Lung (tissue), 12 donors: Measurements from ENCODE around the gene STAT5B. TPM values are rescaled to one million over a fixed set of nuclear protein-coding genes. Genes with fewer than 3 reads are reported as not detected.
A peak's percentile ranks its signal among the peaks of the same experiment; 100 is the strongest.

Source experiments
- ATAC-seq: fragments of 200-7000 bp; cut with Tn5 transposase; one replicate; pipeline ENCODE4 v1.9.1; 2020; ENCODE audit warnings: moderate number of reproducible peaks; ENCODE audit not compliant: insufficient read depth, low FRiP score
- DNase-seq, 3 donors: peaks; one replicate each; pipeline ENCODE4 v3.0.0-alpha.2; 2013 to 2017
- H3K27ac ChIP-seq, 2 donors: one replicate each; pipeline ENCODE4 v1.5.1; 2013; ENCODE audit warnings: mild to moderate bottlenecking in 2 of 2, moderate library complexity in 2 of 2, control low read depth in 1 of 2, inconsistent platforms in 1 of 2, low read depth in 1 of 2, low read length in 1 of 2
- H3K27me3 ChIP-seq, 3 donors: one replicate each; pipeline ENCODE4 v1.5.1; 2013; ENCODE audit warnings: low read length in 2 of 3; ENCODE audit not compliant: control insufficient read depth in 3 of 3, insufficient read depth in 3 of 3
- H3K36me3 ChIP-seq, 4 donors: one replicate each; pipeline ENCODE4 v1.5.1; 2013; ENCODE audit warnings: low read length in 4 of 4, mild to moderate bottlenecking in 1 of 4, moderate library complexity in 1 of 4; ENCODE audit not compliant: control insufficient read depth in 4 of 4, insufficient read depth in 4 of 4
- H3K4me1 ChIP-seq, 5 donors: one replicate each; pipeline ENCODE4 v1.5.1; 2013; ENCODE audit warnings: low read length in 5 of 5, mild to moderate bottlenecking in 2 of 5, moderate library complexity in 1 of 5; ENCODE audit not compliant: control insufficient read depth in 5 of 5, insufficient read depth in 5 of 5
- H3K4me3 ChIP-seq: one replicate; pipeline ENCODE4 v1.5.1; 2013; ENCODE audit warnings: mild to moderate bottlenecking, control low read depth, moderate library complexity
- H3K9ac ChIP-seq, 2 donors: one replicate each; pipeline ENCODE4 v1.5.1; 2013; ENCODE audit warnings: low read length in 2 of 2, control low read depth in 1 of 2; ENCODE audit not compliant: insufficient read depth in 1 of 2
- H3K9me3 ChIP-seq, 4 donors: one replicate each; pipeline ENCODE4 v1.5.1; 2013; ENCODE audit warnings: low read length in 3 of 4, mild to moderate bottlenecking in 1 of 4, moderate library complexity in 1 of 4; ENCODE audit not compliant: control insufficient read depth in 4 of 4, insufficient read depth in 3 of 4
- WGBS, 2 donors: extraction: QIAGEN DNeasy Blood & Tissue Kit; methylation state at CpG; one replicate each; pipeline ENCODE4 v1.1.7; 2013; 5-methylcytosine and 5-hydroxymethylcytosine counted together
- polyA plus RNA-seq, 2 donors: library from polyadenylated mRNA; stranded (reverse); fragments of 200-250 nt; gene quantifications; one replicate each; pipeline ENCODE4 v1.2.1, GENCODE V29; 2013
- total RNA-seq, 2 donors: library from RNA; depleted of rRNA in 1 of 2; stranded (reverse); fragments of >200 nt in 1 of 2; gene quantifications; one replicate each; pipeline ENCODE4 v1.2.1, GENCODE V29; 2014 to 2021
- TF ChIP-seq, protein P1 (sequence below): IDR thresholded peaks from 2 replicates; pipeline ENCODE4 v1.5.1; 2012; ENCODE audit warnings: mild to moderate bottlenecking; ENCODE audit errors: control extremely low read depth, extremely low read depth
- donor health status: control.
- donor health status: control.
- donor health status: Bipolar disorder and iron deficiency.
- donor health status: healthy.
- donor health status: DM: yes; HTN: yes; CAD: no.

The STAT5B gene
- total and polyA plus RNA-seq, 4 donors: 23.3 to 53.6 (median 48.1) TPM

DNA sequence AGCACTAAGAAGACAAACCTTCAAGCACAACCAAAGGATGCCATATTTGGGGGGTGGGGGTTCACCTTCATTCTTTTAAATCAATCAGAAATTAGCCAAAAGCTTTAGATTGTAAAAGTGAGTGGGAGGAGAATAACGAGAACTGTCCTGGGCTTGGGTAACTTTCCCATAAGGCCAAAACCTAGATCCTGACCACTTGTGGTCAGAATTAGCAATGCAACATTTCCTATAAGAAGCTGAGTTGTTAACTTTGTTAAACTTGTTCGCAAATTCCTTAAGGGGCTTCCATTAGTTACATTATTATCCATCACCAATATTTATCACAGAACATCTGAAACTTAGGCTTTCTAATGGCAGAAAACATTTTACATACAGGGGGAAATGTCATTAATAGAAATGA lies 25.1 kb downstream of the STAT5B start:
- no peak overlapping the region for H3K9ac ChIP-seq
- TF ChIP-seq, protein P1, sequence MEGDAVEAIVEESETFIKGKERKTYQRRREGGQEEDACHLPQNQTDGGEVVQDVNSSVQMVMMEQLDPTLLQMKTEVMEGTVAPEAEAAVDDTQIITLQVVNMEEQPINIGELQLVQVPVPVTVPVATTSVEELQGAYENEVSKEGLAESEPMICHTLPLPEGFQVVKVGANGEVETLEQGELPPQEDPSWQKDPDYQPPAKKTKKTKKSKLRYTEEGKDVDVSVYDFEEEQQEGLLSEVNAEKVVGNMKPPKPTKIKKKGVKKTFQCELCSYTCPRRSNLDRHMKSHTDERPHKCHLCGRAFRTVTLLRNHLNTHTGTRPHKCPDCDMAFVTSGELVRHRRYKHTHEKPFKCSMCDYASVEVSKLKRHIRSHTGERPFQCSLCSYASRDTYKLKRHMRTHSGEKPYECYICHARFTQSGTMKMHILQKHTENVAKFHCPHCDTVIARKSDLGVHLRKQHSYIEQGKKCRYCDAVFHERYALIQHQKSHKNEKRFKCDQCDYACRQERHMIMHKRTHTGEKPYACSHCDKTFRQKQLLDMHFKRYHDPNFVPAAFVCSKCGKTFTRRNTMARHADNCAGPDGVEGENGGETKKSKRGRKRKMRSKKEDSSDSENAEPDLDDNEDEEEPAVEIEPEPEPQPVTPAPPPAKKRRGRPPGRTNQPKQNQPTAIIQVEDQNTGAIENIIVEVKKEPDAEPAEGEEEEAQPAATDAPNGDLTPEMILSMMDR: no peak
- DNase-seq: no peak
- 20 to 51% methylated on average over 2 of the region's 2 CpGs for WGBS, 2 donors
- peaks cover 0 to 28% (median 12%) of the 10 kb centered on the region in 5 donors for H3K4me1 ChIP-seq
- H3K27me3 ChIP-seq: no peaks in the 10 kb centered on the region
- H3K9me3 ChIP-seq: no peaks in the 10 kb centered on the region
- ATAC-seq: no peak
- H3K4me3 ChIP-seq: no peak overlapping the region
- no peaks in the 10 kb centered on the region for H3K36me3 ChIP-seq
- no peak overlapping the region for H3K27ac ChIP-seq

DNA sequence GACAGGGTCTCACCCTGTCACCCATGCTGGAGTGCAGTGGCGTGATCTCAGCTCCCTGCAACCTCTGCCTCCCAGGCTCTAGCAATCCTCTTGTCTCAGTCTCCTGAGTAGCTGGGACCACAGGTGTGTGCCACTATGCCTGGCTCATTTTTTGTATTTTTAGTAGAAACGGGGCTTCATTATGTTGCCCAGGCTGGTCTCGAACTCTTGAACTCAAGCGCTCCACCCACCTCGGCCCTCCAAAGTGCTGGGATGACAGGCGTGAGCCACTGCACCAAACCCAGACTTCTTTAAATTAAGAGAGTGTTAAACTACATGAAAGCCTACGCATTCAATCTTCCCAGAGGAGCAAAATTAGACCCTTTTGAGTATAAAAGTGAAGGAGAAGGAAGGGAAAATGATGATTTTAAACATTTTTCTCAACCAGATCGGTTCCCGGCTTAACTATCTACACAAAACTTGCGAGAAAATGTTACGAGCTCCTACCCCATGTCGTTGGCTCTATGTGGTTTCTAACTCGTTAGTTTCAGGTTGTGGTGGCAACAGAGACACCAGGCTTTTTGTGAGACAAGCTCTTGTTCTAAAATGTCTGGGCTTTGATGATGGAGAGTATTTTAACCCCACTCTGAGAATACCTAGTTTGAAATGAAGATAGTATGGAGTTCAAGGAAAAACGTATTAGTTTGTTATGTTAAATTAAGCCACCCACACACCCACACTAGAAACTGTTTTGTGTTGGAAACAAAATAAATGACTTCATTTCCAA lies 26.3 kb downstream of the STAT5B start:
- TF ChIP-seq, protein P1: no peak
- Histone ChIP-seq H3K4me3 (no peak overlapping the region), H3K27me3 (no peaks in the 10 kb centered on the region), H3K36me3 (peaks cover 0 to 1% (median 0%) of the 10 kb centered on the region in 4 donors), H3K9me3 (no peaks in the 10 kb centered on the region), H3K27ac (peak overlapping the region; percentile 73 to 98), H3K9ac (no peak overlapping the region), H3K4me1 (peaks cover 0 to 28% (median 12%) of the 10 kb centered on the region in 5 donors)
- ATAC-seq (no peak), DNase-seq (no peak)
- 70 to 79% methylated on average over 14 of the region's 14 CpGs for WGBS, 2 donors

DNA sequence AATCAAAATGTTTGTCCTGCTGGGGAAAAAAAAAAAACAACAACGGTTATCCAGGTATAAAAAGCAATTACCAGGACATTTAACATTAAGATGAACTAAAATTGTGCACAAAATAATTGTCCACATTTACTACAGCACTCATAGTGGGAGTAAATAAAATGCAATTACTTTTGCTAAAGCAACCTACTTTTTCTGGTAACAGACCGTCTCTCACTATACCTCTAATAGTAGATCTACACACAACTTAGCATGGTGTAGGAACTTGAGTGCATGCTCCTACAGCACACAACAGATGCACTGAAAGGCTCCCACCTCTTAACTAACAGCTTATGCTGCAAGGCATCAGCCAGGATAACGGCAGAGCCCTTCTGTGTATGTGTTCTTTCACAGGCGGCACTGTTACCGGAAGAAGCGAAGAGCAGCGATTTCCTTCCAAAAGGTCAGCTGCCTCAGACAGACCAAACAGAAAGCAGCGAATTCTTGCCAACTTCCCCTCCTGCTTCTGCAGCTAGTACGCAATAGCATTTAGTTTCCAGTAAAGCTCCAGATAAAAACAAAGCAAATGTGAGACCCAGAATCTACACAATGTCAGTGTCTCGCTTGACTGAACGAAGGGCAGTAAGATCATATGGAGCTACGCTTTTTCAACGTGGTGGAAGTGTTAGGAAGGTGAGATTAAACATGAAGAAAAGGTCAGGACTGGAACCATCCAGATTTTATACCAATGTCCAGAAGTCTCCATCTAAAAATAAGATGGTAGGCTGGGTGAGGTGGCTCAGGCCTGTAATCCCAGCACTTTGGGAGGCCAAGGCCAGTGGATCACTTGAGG lies 27.6 kb downstream of the STAT5B start:
- Histone ChIP-seq H3K9me3 (no peaks in the 10 kb centered on the region), H3K9ac (peak overlapping the region in 1 of 2 donors; percentile 61), H3K36me3 (peaks cover 0 to 1% (median 0%) of the 10 kb centered on the region in 4 donors), H3K27ac (peak overlapping the region; percentile 93 to 98), H3K4me1 (peaks cover 0 to 27% (median 11%) of the 10 kb centered on the region in 5 donors), H3K4me3 (no peak overlapping the region), H3K27me3 (no peaks in the 10 kb centered on the region)
- 13 to 25% methylated on average over 13 of the region's 13 CpGs for WGBS, 2 donors
- DNase-seq (peak; percentile 91 to 99 (median 97)), ATAC-seq (peak; percentile 81)
- TF ChIP-seq, protein P1: no peak
